SK-N-MC (cell line): Measurements from ENCODE around the gene LINC00237.

Experiments
- DNase-seq: peaks from one replicate; pipeline ENCODE4 v3.0.0-alpha.2; 2011; ENCODE audit warnings: low read depth, low spot score
- H3K27ac ChIP-seq: fragments of 200-600 bp; sonication (generic); 2 replicates; pipeline ENCODE4 v1.5.1; 2016; ENCODE audit warnings: mixed run types
- H3K36me3 ChIP-seq: fragments of 200-600 bp; sonication (generic); 2 replicates; pipeline ENCODE4 v1.6.1; 2017; ENCODE audit warnings: antibody characterized with exemption, low read length, mixed read lengths; ENCODE audit not compliant: insufficient read depth
- H3K4me3 ChIP-seq: fragments of 200-600 bp; sonication (generic); 2 replicates; pipeline ENCODE4 v1.5.1; 2016
- H3K9ac ChIP-seq: fragments of 200-600 bp; sonication (generic); 2 replicates; pipeline ENCODE4 v1.8.0; 2017; ENCODE audit warnings: mixed run types, mixed read lengths; ENCODE audit not compliant: insufficient read length
- H3K9me3 ChIP-seq: fragments of 200-600 bp; sonication (generic); 2 replicates; pipeline ENCODE4 v1.6.1; 2017; ENCODE audit warnings: low read depth, mild to moderate bottlenecking, antibody characterized with exemption, low read length, moderate library complexity, mixed read lengths
- EZH2 ChIP-seq: fragments of 200-600 bp; sonication (generic); IDR thresholded peaks from one replicate; pipeline ENCODE4 v1.6.1; 2017; ENCODE audit warnings: antibody characterized with exemption
- FOXP2 ChIP-seq: optimal IDR thresholded peaks from 2 replicates; pipeline ENCODE3; 2011; ENCODE audit warnings: mild to moderate bottlenecking, moderate library complexity; ENCODE audit not compliant: insufficient read depth; ENCODE audit errors: extremely low read length, control extremely low read depth
- POLR2AphosphoS5 ChIP-seq: IDR thresholded peaks from 2 replicates; pipeline ENCODE4 v1.6.1; 2012; ENCODE audit warnings: mild to moderate bottlenecking, low read depth, low read length, borderline replicate concordance

The LINC00237 gene

GRCh38 chr20:21076073-21076472 lies 30.1 kb downstream of the LINC00237 start:
- TF ChIP-seq EZH2 = no peak
- no peak for TF ChIP-seq POLR2AphosphoS5
- TF ChIP-seq FOXP2 = no peak
- no peak for DNase-seq
- H3K36me3 ChIP-seq = no peaks in the 10 kb centered on the region
- H3K9ac ChIP-seq = no peak overlapping the region
- H3K9me3 ChIP-seq = no peaks in the 10 kb centered on the region
- no peak overlapping the region for H3K4me3 ChIP-seq
- no peak overlapping the region for H3K27ac ChIP-seq

- no peak for DNase-seq
- TF ChIP-seq EZH2 (no peak), FOXP2 (no peak), POLR2AphosphoS5 (no peak)
- Histone ChIP-seq H3K4me3 (no peak overlapping the region), H3K9me3 (no peaks in the 10 kb centered on the region), H3K9ac (no peak overlapping the region), H3K27ac (no peak overlapping the region), H3K36me3 (no peaks in the 10 kb centered on the region)
These were observed 30.7 kb downstream of the LINC00237 start for GRCh38 chr20:21075471-21075870.

- Histone ChIP-seq H3K9me3 (no peaks in the 10 kb centered on the region), H3K27ac (no peak overlapping the region), H3K9ac (no peak overlapping the region), H3K36me3 (no peaks in the 10 kb centered on the region), H3K4me3 (no peak overlapping the region)
- TF ChIP-seq FOXP2 = no peak
- TF ChIP-seq EZH2 = no peak
- no peak for TF ChIP-seq POLR2AphosphoS5
- no peak for DNase-seq
These were observed 31.4 kb downstream of the LINC00237 start for GRCh38 chr20:21074605-21075336.

GRCh38 chr20:21067255-21067654 lies 38.9 kb downstream of the LINC00237 start:
- no peaks in the 10 kb centered on the region for H3K36me3 ChIP-seq
- DNase-seq = no peak
- H3K4me3 ChIP-seq = no peak overlapping the region
- TF ChIP-seq FOXP2 (no peak), EZH2 (no peak), POLR2AphosphoS5 (no peak)
- H3K9ac ChIP-seq = no peak overlapping the region
- H3K9me3 ChIP-seq = no peaks in the 10 kb centered on the region
- H3K27ac ChIP-seq = no peak overlapping the region

- Histone ChIP-seq H3K27ac (no peak overlapping the region), H3K4me3 (no peak overlapping the region), H3K36me3 (no peaks in the 10 kb centered on the region), H3K9me3 (no peaks in the 10 kb centered on the region), H3K9ac (no peak overlapping the region)
- TF ChIP-seq POLR2AphosphoS5 = no peak
- TF ChIP-seq EZH2 = no peak
- TF ChIP-seq FOXP2 = no peak
- no peak for DNase-seq
These were observed 41.2 kb downstream of the LINC00237 start for GRCh38 chr20:21064924-21065323.

- no peak for DNase-seq
- no peak overlapping the region for H3K9ac ChIP-seq
- H3K4me3 ChIP-seq = no peak overlapping the region
These were observed 42.9 kb downstream of the LINC00237 start for GRCh38 chr20:21063276-21063675.

GRCh38 chr20:21053002-21053762 lies 53.0 kb downstream of the LINC00237 start:
- Histone ChIP-seq H3K9me3 (no peaks in the 10 kb centered on the region), H3K9ac (peak overlapping the region; percentile 30), H3K4me3 (peak overlapping the region; percentile 62), H3K27ac (peak overlapping the region; percentile 60), H3K36me3 (no peaks in the 10 kb centered on the region)
- peak; percentile 18 for DNase-seq
- no peak for TF ChIP-seq FOXP2

More at GRCh38 chr20:21063276-21063675, 42.9 kb downstream of the LINC00237 start:
- no peaks in the 10 kb centered on the region for H3K9me3 ChIP-seq
- TF ChIP-seq FOXP2 (no peak), EZH2 (no peak), POLR2AphosphoS5 (no peak)
- H3K27ac ChIP-seq = no peak overlapping the region
- H3K36me3 ChIP-seq = no peaks in the 10 kb centered on the region

GRCh38 chr20:21052686-21053001 lies 53.5 kb downstream of the LINC00237 start:
- TF ChIP-seq FOXP2 (no peak), EZH2 (no peak), POLR2AphosphoS5 (no peak)
- Histone ChIP-seq H3K27ac (no peak overlapping the region), H3K9ac (no peak overlapping the region), H3K36me3 (no peaks in the 10 kb centered on the region), H3K4me3 (peak overlapping the region; percentile 62; the same call in 1 of the 2 replicates), H3K9me3 (no peaks in the 10 kb centered on the region)
- DNase-seq = no peak

GRCh38 chr20:21052241-21052640 lies 53.9 kb downstream of the LINC00237 start:
- TF ChIP-seq FOXP2 = no peak
- no peak for TF ChIP-seq POLR2AphosphoS5
- no peak for TF ChIP-seq EZH2
- Histone ChIP-seq H3K9ac (no peak overlapping the region), H3K4me3 (no peak overlapping the region), H3K9me3 (no peaks in the 10 kb centered on the region), H3K36me3 (no peaks in the 10 kb centered on the region), H3K27ac (no peak overlapping the region)
- DNase-seq = no peak
